HUES64 (cell line): ENCODE measurements around the gene UMAD1.

Source experiments
- H3K27ac ChIP-seq: 2 replicates; pipeline ENCODE4 v1.7.0; 2013; ENCODE audit warnings: low read depth, low read length, inconsistent platforms
- H3K27me3 ChIP-seq: 2 replicates; pipeline ENCODE4 v1.6.1; 2013; ENCODE audit warnings: mild to moderate bottlenecking, low read length; ENCODE audit not compliant: insufficient read depth
- H3K36me3 ChIP-seq: 2 replicates; pipeline ENCODE4 v1.6.1; 2013; ENCODE audit warnings: mild to moderate bottlenecking, low read length; ENCODE audit not compliant: insufficient read depth
- H3K4me1 ChIP-seq: 2 replicates; pipeline ENCODE4 v1.6.1; 2013; ENCODE audit warnings: mild to moderate bottlenecking, low read length, moderate library complexity; ENCODE audit not compliant: insufficient read depth
- H3K4me3 ChIP-seq: 2 replicates; pipeline ENCODE4 v1.5.1; 2013; ENCODE audit warnings: mild to moderate bottlenecking, low read length, moderate library complexity
- H3K9ac ChIP-seq: 2 replicates; pipeline ENCODE4 v1.6.1; 2013; ENCODE audit warnings: mild to moderate bottlenecking, low read depth, low read length
- H3K9me3 ChIP-seq: 2 replicates; pipeline ENCODE4 v1.6.1; 2013; ENCODE audit warnings: low read depth, low read length; ENCODE audit not compliant: insufficient read depth
- WGBS: fragments of 150-250, 120-280 bp; methylation state at CpG from one replicate; pipeline ENCODE4 v1.1.7; 2013; ENCODE audit warnings: missing lambda C conversion rate; 5-methylcytosine and 5-hydroxymethylcytosine counted together

UMAD1 gene

DNA sequence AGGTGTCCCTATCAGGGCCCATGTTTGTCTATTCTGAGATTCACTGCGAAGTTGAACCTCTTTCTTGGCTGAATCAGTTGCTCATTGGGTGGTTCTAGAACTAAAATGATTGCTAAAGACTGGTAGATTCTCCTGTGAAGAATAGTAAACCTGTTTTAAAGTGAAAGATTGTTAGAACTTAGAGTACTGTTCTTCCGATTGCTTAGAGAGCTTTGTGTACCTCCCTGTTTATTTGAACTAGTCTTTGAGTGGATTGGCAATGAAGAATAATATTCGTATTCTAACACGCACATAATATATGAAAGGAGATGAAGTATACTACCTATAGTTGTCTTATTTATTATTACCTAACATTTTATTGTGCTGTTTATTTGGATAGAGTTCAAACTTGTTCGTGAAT lies 202.7 kb downstream of the UMAD1 start:
- H3K4me3 ChIP-seq: no peak overlapping the region

GRCh38 chr7:7843972-7844371 lies 203.4 kb downstream of the UMAD1 start:
- H3K9me3 ChIP-seq: no peaks in the 10 kb centered on the region
- 94% methylated on average over 5 of the region's 5 CpGs for WGBS
- no peak overlapping the region for H3K4me3 ChIP-seq
- no peak overlapping the region for H3K9ac ChIP-seq
- no peaks in the 10 kb centered on the region for H3K4me1 ChIP-seq
- no peaks in the 10 kb centered on the region for H3K36me3 ChIP-seq
- H3K27me3 ChIP-seq: no peaks in the 10 kb centered on the region
- no peak overlapping the region for H3K27ac ChIP-seq

More for the DNA sequence above, 202.7 kb downstream of the UMAD1 start:
- H3K27me3 ChIP-seq: no peaks in the 10 kb centered on the region
- 88% methylated on average over 3 of the region's 5 CpGs for WGBS
- no peaks in the 10 kb centered on the region for H3K9me3 ChIP-seq
- no peaks in the 10 kb centered on the region for H3K4me1 ChIP-seq
- no peaks in the 10 kb centered on the region for H3K36me3 ChIP-seq
- H3K9ac ChIP-seq: no peak overlapping the region
- no peak overlapping the region for H3K27ac ChIP-seq

DNA sequence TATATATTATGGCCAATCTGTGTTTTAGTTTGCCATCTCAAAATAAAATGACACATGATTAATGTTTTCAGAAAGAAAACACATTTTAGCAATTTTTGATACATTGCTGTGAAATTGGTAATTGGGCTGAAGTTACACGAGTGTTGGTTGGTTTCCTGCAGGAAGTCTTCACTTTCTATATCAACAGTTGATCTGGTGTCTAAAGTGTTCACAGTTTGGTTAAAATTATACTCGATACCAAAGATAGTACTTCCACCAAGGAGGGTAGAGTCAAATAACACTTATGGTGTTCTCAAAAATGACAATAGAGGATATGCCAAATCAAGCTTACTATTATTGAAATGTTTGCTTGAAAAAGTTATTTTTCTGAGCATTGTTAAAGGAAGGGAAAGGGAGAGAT lies 207.7 kb downstream of the UMAD1 start:
- H3K27ac ChIP-seq: no peak overlapping the region
- WGBS: 100% methylated on average over 1 of the region's 2 CpGs
- no peaks in the 10 kb centered on the region for H3K4me1 ChIP-seq
- no peaks in the 10 kb centered on the region for H3K27me3 ChIP-seq
- H3K36me3 ChIP-seq: no peaks in the 10 kb centered on the region
- 0 out of 2 replicates have a peak, but pooled peaks cover 6% of the 10 kb centered on the region for H3K9me3 ChIP-seq
- no peak overlapping the region for H3K9ac ChIP-seq
- no peak overlapping the region for H3K4me3 ChIP-seq

DNA sequence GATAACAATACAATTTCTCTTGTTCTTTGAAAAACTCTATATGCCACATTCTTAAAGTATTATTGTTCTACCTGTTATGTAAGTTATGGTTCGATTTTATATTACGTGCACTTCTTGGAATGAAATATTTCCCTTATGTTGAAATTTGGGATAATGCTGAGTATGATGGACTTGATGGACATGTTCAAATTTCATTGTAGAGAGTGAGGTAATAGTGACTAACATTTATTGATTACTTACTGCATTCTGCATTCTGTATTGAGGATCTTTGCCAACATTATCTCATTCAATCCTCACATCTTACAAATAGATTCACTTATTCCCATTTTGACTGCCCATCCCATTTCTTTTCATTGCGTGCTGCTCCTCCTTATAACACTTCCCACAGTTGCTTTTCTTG lies 208.3 kb downstream of the UMAD1 start:
- peaks cover 9% of the 10 kb centered on the region for H3K9me3 ChIP-seq
- H3K27me3 ChIP-seq: no peaks in the 10 kb centered on the region
- H3K4me1 ChIP-seq: no peaks in the 10 kb centered on the region
- no peaks in the 10 kb centered on the region for H3K36me3 ChIP-seq
- no peak overlapping the region for H3K9ac ChIP-seq
- H3K27ac ChIP-seq: no peak overlapping the region
- H3K4me3 ChIP-seq: no peak overlapping the region
- 97% methylated on average over 2 of the region's 3 CpGs for WGBS

- Histone ChIP-seq H3K36me3 (no peaks in the 10 kb centered on the region), H3K27ac (no peak overlapping the region), H3K9me3 (peaks cover 20% of the 10 kb centered on the region), H3K9ac (no peak overlapping the region), H3K27me3 (no peaks in the 10 kb centered on the region), H3K4me1 (no peaks in the 10 kb centered on the region), H3K4me3 (no peak overlapping the region)
- WGBS: 95% methylated on average over 1 of the region's 1 CpG
Measured at GRCh38 chr7:7850150-7850549, 209.6 kb downstream of the UMAD1 start.

- no CpG with 5 or more reads among the region's 1 CpG for WGBS
- Histone ChIP-seq H3K36me3 (no peaks in the 10 kb centered on the region), H3K27me3 (no peaks in the 10 kb centered on the region), H3K9ac (no peak overlapping the region), H3K27ac (no peak overlapping the region), H3K4me1 (no peaks in the 10 kb centered on the region), H3K9me3 (peaks cover 32% of the 10 kb centered on the region), H3K4me3 (no peak overlapping the region)
Measured at GRCh38 chr7:7851381-7851780, 210.8 kb downstream of the UMAD1 start.

- 99% methylated on average over 3 of the region's 3 CpGs for WGBS
- Histone ChIP-seq H3K9me3 (peaks cover 33% of the 10 kb centered on the region), H3K36me3 (no peaks in the 10 kb centered on the region), H3K4me3 (no peak overlapping the region), H3K9ac (no peak overlapping the region), H3K27me3 (no peaks in the 10 kb centered on the region), H3K27ac (no peak overlapping the region), H3K4me1 (no peaks in the 10 kb centered on the region)
Measured at GRCh38 chr7:7851991-7852390, 211.4 kb downstream of the UMAD1 start.

DNA sequence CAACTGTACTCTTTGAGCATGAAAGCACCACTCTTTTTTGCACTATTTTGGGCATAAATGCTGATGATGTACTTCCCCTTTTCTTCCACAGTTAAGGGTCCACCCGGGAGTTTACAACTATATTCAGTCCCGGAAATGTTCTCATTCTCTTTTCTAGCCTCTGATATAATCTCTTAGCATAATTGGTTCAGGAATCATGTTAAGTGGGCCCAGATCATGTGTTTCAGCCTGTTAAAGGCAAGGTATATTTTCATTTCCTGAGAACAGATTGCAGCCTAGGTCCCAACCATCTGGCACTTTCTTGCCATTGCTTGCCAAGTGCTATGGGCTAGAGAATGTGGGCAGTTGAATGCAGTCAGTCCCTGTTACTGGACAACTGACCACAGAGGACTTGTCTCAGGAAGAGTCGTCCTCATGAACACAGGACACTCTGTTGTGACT lies 216.6 kb downstream of the UMAD1 start:
- H3K4me1 ChIP-seq: no peaks in the 10 kb centered on the region
- H3K4me3 ChIP-seq: no peak overlapping the region
- no peak overlapping the region for H3K27ac ChIP-seq
- H3K9ac ChIP-seq: no peak overlapping the region
- peaks cover 30% of the 10 kb centered on the region for H3K9me3 ChIP-seq
- H3K27me3 ChIP-seq: no peaks in the 10 kb centered on the region
- 90% methylated on average over 3 of the region's 3 CpGs for WGBS
- no peaks in the 10 kb centered on the region for H3K36me3 ChIP-seq

- Histone ChIP-seq H3K4me1 (peaks cover 6% of the 10 kb centered on the region), H3K9ac (no peak overlapping the region), H3K27ac (no peak overlapping the region), H3K4me3 (no peak overlapping the region), H3K36me3 (no peaks in the 10 kb centered on the region), H3K9me3 (peaks cover 27% of the 10 kb centered on the region), H3K27me3 (no peaks in the 10 kb centered on the region)
- 93% methylated on average over 4 of the region's 4 CpGs for WGBS
Measured at GRCh38 chr7:7858559-7858958, 218.0 kb downstream of the UMAD1 start.

- H3K9me3 ChIP-seq: peaks cover 20% of the 10 kb centered on the region
- no peak overlapping the region for H3K4me3 ChIP-seq
- H3K27ac ChIP-seq: no peak overlapping the region
- no peaks in the 10 kb centered on the region for H3K36me3 ChIP-seq
- H3K4me1 ChIP-seq: peaks cover 8% of the 10 kb centered on the region
- H3K27me3 ChIP-seq: no peaks in the 10 kb centered on the region
- no peak overlapping the region for H3K9ac ChIP-seq
- WGBS: 100% methylated on average over 3 of the region's 4 CpGs
Measured at GRCh38 chr7:7859411-7859810, 218.9 kb downstream of the UMAD1 start.

DNA sequence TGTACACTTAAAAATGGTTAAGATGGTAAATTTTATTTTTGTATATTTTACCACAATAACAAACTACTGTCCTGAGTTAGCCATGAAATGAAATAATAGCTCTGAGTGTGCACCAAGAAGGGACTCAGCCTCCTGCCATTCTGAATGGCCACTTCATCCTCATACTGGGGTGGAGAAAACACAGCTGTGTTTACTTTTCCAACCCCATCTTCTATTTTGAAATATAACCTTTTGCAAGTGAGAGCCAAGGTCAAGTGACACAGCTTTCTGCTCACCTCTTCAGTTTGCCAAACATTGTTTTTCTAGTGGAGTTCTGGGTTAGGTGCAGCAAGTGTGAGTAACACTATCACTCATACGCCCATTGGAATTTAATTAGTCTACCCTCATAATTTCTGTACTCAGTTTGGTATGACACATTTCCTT lies 220.7 kb downstream of the UMAD1 start:
- Histone ChIP-seq H3K27me3 (no peaks in the 10 kb centered on the region), H3K36me3 (no peaks in the 10 kb centered on the region), H3K9ac (no peak overlapping the region), H3K27ac (no peak overlapping the region), H3K9me3 (peaks cover 2% of the 10 kb centered on the region; the same call in 1 of the 2 replicates), H3K4me1 (peaks cover 8% of the 10 kb centered on the region), H3K4me3 (no peak overlapping the region)
- 71% methylated on average over 1 of the region's 1 CpG for WGBS

GRCh38 chr7:7862393-7862792 lies 221.8 kb downstream of the UMAD1 start:
- Histone ChIP-seq H3K4me3 (no peak overlapping the region), H3K27ac (no peak overlapping the region), H3K9me3 (no peaks in the 10 kb centered on the region), H3K36me3 (no peaks in the 10 kb centered on the region), H3K27me3 (no peaks in the 10 kb centered on the region), H3K9ac (no peak overlapping the region), H3K4me1 (peaks cover 8% of the 10 kb centered on the region)
- WGBS: 91% methylated on average over 2 of the region's 2 CpGs
